Measurements from ENCODE around the gene IGF2BP2.

IGF2BP2 gene

GRCh38 chr3:185764163-185764979 lies 60.5 kb downstream of the IGF2BP2 start:
- DNase-seq: no peak

GRCh38 chr3:185763347-185764005 lies 61.4 kb downstream of the IGF2BP2 start:
- no peak for DNase-seq

- no peak for DNase-seq
Observed at GRCh38 chr3:185760550-185760949, 64.3 kb downstream of the IGF2BP2 start.

GRCh38 chr3:185760088-185760487 lies 64.8 kb downstream of the IGF2BP2 start:
- DNase-seq: no peak

GRCh38 chr3:185759512-185759911 lies 65.3 kb downstream of the IGF2BP2 start:
- DNase-seq: no peak

- DNase-seq: no peak
Observed at GRCh38 chr3:185758912-185759311, 65.9 kb downstream of the IGF2BP2 start.

GRCh38 chr3:185757176-185757575 lies 67.7 kb downstream of the IGF2BP2 start:
- no peak for DNase-seq

- no peak for DNase-seq
Observed at GRCh38 chr3:185756477-185756876, 68.4 kb downstream of the IGF2BP2 start.

GRCh38 chr3:185754920-185755319 lies 69.9 kb downstream of the IGF2BP2 start:
- DNase-seq: no peak

- no peak for DNase-seq
Observed at GRCh38 chr3:185753354-185753753, 71.5 kb downstream of the IGF2BP2 start.

GRCh38 chr3:185750702-185751101 lies 74.1 kb downstream of the IGF2BP2 start:
- no peak for DNase-seq

- no peak for DNase-seq
Observed at GRCh38 chr3:185750015-185750414, 74.8 kb downstream of the IGF2BP2 start.

- DNase-seq: no peak
Observed at GRCh38 chr3:185746470-185746869, 78.4 kb downstream of the IGF2BP2 start.

- no peak for DNase-seq
Observed at GRCh38 chr3:185744997-185745843, 79.6 kb downstream of the IGF2BP2 start.

GRCh38 chr3:185741586-185741985 lies 83.3 kb downstream of the IGF2BP2 start:
- no peak for DNase-seq

- no peak for DNase-seq
Observed at GRCh38 chr3:185740133-185740532, 84.7 kb downstream of the IGF2BP2 start.

- no peak for DNase-seq
Observed at GRCh38 chr3:185739264-185739701, 85.6 kb downstream of the IGF2BP2 start.

GRCh38 chr3:185737740-185738680 lies 86.8 kb downstream of the IGF2BP2 start:
- DNase-seq: no peak

GRCh38 chr3:185737020-185737419 lies 87.8 kb downstream of the IGF2BP2 start:
- no peak for DNase-seq

GRCh38 chr3:185734725-185735096 lies 90.1 kb downstream of the IGF2BP2 start:
- no peak for DNase-seq

GRCh38 chr3:185733980-185734724 lies 90.7 kb downstream of the IGF2BP2 start:
- DNase-seq: no peak

GRCh38 chr3:185732782-185733181 lies 92.1 kb downstream of the IGF2BP2 start:
- no peak for DNase-seq
